Activated T-helper 9 cell treated with anti-CD3 and anti-CD28 coated beads, Interleukin-2, amount 50 U/mL, for 16 hours (primary cell): ENCODE results near the gene XXYLT1.
"Not testable (repeated sequence)": the region's sequence is repeated elsewhere in the genome, so short reads cannot be mapped to it uniquely, and the experiment has no call there.

Experiments
- DNase-seq: peaks from one replicate; pipeline ENCODE4 v3.0.0-alpha.2; 2020; ENCODE audit warnings: low read depth

Gene XXYLT1

GRCh38 chr3:195063581-195064193 lies 207.3 kb downstream of the XXYLT1 start:
- DNase-seq = no peak

DNA sequence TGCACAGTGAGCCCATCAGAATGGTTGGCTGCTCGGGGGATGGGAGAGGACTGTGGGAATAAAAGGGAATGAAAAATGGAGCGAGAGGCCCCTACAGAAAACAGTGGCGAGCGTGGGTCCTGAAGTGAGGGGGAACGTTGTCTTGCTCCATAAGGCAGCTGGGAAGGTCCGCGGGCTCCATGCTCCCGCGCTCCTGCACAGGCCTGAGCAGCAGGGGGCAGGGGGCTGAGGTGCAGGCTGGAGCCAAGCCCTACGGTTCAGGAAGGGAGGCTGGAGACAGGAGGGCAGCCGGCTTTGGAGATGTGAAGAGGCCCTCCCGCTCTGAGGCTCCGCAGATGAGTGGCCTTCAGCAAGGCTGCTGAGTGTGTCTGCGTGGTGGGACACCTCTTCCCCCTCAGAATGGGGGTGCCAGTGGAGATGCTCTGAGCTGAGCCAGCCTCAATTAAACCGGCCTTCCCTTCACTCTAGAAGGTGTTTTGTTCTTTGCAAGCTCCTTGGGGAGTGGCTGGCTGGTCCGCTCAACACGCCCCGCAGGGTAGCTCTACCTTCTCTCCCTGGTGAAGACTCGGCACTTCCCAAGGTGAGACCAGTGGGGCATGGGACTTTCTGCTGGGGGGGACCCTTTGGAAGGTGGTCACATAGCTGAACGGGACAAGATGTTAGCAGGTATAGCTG lies 208.0 kb downstream of the XXYLT1 start:
- DNase-seq = no peak

- no peak for DNase-seq
Measured at GRCh38 chr3:195061756-195062655, 209.0 kb downstream of the XXYLT1 start.

DNA sequence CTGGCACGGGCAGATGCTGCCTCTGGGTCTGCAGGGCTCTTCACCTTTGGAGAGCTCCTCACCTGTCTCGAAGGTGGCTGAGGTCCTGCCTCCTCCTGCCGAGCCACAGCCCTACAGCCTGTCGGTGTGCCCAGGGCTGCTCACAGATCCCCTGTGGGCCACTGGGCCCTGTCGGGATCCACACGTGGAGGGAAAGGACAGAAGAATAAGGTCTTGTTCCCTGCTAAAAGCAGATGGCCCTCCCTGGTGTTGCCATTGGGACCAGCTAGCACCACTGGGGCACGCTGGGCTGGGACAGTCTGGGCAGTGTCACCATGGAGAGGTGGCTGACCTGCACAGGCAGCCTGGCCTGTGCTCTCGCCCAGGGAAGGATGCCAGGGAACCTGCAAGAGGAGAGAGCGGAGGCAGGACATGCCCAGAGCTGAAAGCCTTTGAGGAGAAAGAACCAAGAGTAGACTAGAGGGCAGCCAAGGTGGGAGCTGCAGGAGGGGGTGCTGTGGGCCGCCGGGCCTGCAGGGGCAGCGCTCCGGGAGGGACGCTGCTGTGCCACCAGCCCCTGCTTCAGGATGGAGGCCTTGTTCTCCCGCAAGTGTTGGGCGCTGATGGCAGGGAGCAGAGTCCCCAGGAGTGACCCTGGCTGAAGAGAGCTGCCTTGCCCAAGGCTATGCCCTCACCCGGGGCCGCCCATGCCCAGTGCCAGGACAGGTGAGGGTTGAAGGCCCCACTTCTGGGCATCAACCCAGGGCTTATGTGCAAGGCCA lies 210.2 kb downstream of the XXYLT1 start:
- no peak for DNase-seq

GRCh38 chr3:195060217-195060481 lies 210.8 kb downstream of the XXYLT1 start:
- DNase-seq = no peak

DNA sequence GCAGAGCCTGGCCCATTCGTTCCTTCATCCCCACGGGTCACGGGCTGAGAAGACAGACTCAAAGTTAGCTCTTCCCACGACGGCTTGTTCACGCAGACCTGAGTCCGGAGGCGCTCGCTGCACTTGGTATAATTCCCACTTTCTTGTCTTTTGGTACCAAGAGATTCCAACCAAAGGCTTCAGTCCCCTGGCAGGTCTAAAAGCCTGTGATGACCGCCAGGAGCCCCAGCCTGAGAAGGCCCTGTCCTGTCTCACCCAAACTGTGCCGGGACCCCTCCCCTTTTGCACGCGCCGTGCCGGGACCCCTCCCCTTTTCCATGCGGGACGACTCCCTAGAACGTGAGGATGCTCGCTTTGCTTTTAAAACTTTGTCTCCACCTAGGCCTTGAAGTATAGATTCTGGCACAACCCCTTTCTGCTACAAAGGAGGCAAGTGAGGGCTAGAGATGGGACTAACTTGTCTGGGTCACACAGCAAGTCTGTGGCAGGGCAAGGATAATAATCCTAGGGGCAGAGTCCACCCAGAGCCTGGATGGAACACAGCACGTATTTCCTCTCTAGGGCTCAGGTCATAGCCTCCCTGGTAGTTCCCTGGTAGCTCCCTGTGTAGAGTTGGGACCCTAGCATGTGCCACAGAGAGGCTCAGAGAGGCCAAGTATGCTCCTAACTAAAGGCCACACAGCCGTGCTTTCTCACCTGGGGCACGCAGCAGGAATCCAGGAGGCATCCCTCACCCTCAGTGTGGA lies 211.3 kb downstream of the XXYLT1 start:
- no peak for DNase-seq

DNA sequence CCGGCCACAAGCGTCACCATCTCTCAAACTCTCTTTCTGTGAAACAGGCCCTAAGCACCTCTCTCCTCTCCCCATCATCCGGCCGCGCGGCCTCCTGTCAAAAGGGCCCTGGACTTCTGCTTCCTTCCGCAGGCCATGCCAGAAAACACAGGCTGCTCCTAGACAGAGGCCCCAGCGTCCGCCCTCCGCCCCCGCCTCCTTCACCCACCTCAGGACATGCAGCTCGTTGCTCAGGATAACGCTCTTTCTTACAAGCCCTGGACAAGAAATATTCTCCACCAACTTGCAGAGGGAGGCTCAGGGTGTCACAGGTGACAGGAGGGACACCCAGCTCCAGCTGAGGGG lies 212.0 kb downstream of the XXYLT1 start:
- no peak for DNase-seq

GRCh38 chr3:195058336-195059005 lies 212.5 kb downstream of the XXYLT1 start:
- no peak for DNase-seq

DNA sequence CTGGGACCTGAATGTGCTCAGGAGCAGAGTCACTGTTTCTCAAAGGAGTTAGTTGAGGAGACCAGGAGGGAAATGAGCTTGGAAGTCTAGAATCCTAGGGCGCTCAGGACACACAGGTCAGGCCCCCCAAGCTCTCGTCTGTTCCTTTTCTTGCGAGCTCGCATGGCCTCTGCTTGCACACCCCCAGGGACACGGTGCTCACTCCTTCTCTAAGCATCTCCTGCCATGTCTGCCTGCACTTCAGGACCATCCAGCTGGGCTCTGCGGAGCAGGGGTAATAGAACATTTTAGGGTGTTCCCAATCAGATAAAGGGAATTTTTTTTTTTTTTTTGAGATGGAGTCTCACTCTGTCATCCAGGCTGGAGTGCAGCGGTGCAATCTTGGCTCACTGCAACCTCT lies 213.2 kb downstream of the XXYLT1 start:
- DNase-seq = no peak

DNA sequence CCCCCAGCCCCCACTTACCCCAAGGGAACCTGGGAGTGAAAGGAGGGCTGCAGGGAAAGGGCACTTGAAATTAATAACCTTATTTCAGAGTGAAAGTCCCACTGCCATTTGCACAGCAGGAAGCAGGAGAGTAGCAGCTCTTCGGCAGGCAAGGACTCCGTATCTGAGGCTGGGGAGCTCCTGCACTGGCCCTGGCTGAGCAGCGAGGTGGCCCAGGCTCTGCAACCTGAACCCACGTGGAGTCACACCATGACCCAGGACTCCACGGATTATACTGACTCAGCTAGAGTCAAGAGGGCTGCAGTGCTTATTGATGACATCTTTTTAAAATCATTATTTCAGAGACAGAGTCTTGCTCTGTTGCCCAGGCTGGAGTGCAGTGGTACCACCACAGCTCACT lies 214.5 kb downstream of the XXYLT1 start:
- DNase-seq = no peak

DNA sequence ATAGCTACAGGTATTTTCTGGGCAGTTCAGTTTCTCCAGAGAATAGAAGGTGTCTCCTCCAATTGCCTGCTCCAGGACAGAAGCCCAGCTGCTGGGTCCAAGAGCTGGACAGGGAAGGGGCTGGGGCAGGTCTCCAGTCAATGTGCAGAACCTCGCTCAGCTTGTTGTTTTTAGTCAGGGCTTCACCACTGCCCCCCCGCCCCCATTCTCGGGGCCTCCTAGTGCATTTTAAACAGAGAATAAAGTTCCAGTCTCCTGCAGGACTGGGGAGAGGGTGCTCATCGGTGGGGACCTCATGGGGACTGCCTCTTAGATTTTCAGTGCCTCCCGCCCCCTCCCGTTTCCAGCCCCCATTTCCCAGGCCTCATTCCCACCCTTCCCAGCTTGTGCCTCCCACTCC lies 216.6 kb downstream of the XXYLT1 start:
- no peak for DNase-seq

DNA sequence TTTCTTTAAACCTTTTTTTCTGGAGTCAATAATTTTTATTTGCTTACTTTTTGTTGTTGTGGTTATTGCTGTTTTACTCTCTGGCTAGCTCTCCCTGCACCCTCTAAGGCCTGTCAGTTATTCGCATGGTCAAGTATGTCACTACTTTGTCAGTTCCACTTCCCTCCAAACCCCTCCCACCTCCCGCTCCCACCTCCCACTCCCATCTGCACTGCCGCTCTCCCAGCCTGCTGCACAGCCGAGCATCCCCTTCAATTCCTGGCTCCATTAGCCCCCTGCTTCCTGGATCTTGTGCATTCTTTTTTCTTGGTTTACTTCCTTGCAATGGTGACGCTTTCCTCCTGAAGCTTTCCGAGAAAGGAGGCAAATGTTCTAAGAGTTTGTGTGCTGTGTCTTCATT lies 218.0 kb downstream of the XXYLT1 start:
- no peak for DNase-seq

DNA sequence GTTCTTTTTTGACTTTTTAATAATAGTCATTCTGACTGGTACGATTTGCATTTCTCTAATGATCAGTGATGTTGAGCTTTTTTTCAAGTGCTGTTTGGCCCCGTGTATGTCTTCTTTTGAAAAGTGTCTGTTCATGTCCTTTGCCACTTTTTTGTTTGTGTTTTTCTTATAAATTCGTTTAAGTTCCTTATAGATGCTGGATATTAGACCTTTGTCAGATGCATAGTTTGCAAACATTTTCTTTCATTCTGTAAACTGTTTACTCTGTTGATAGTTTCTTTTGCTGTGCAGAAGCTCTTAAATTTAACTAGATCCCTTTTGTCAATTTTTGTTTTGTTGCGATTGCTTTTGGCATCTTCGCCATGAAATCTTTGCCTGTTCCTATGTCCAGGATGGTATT lies 220.7 kb downstream of the XXYLT1 start:
- DNase-seq = not testable (repeated sequence)

DNA sequence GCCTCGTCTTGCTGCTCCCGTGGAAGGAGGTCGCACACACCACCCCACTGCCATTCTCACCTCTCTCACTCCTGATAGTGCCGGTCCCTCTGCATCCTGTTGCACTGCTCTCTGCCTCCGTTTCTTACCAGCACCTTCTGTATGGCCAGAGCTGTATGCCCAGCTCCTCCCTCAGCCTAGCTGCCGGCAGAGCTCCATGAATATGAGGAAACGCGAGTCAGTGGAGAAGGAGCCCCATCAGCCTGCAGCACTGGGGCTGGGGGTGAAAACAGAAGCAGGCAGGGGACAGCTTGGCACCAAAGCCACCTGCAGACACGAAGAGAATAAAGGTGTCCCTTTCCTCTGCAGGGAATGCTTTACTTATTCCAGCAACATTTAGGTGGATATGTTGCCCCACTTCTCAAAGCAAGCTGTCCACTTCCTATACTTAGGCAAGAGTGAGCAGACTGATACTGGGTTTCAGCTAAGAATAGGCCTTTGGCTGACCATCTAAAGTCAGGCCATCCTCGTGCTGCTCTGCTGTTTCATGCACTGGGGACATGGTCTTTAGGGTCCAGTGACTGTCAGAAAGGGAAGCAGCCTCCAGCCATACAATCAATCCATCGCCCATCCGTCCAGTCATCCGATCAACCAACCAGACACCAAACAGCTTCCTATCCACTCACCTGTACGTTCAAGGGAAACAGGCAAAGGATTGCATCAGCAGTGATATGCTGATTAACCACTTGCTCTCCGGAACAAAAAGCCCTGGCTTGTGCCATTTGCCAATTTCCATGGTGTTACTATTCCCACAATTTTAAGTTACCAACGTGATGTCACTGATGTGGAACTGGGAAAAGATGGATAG lies 222.7 kb downstream of the XXYLT1 start:
- no peak for DNase-seq

DNA sequence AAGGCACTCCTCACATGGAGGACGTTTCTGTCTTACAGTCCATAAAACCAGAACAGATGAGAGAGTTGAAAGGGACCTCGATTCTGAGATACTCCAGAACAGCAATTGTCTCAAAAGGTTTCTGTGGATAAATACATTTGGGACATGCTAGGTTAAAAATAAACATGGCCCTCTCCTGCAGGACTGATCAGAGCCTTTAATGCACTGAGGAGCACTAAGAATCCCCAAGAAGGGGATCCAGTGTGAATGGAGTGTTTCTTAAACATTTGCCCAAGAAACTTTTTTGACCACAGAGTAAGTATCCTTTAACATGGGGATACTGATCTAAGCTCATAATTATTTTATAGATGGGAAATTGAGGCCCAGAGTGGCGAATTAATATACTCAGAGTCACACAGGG lies 223.4 kb downstream of the XXYLT1 start:
- no peak for DNase-seq

GRCh38 chr3:195046441-195046840 lies 224.5 kb downstream of the XXYLT1 start:
- no peak for DNase-seq

GRCh38 chr3:195045481-195046210 lies 225.3 kb downstream of the XXYLT1 start:
- DNase-seq = no peak

DNA sequence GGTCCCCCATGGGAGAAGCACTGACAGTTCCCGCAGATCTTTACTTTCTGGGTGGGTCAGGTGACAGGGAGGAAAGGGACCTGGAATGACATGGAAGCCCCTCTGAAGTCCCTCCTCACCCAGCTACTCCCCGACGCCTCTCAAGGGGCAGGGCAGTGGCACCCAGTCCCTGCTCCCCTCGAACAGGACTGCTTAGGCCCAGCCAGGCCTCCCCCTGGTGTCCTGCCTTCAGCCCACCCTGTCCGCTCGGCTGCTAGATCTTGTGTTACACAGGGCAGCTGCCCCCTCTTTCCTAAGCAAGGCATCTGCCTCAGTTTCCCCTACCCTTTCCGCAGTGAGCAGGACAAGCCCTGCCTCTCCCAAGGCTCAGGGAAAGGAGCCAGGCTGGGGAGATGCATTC lies 226.5 kb downstream of the XXYLT1 start:
- no peak for DNase-seq

GRCh38 chr3:195043607-195044339 lies 227.2 kb downstream of the XXYLT1 start:
- DNase-seq = no peak
